KMS-11 (cell line): ENCODE data around the gene MFSD12.
"Not testable (repeated sequence)": the region's sequence is repeated elsewhere in the genome, so short reads cannot be mapped to it uniquely, and the experiment has no call there.

ENCODE experiments used
- H2AFZ ChIP-seq: fragments of 200-600 bp; sonication (generic); 2 replicates; pipeline ENCODE4 v1.6.1; 2016; ENCODE audit warnings: antibody characterized with exemption, mixed run types, low read depth
- H3K27ac ChIP-seq: fragments of 200-600 bp; sonication (generic); 2 replicates; pipeline ENCODE4 v1.6.1; 2016; ENCODE audit warnings: mild to moderate bottlenecking, mixed run types
- H3K27me3 ChIP-seq: fragments of 200-600 bp; sonication (generic); 2 replicates; pipeline ENCODE4 v1.6.1; 2017; ENCODE audit warnings: mild to moderate bottlenecking, low read depth, mixed run types, moderate library complexity; ENCODE audit not compliant: insufficient read depth
- H3K36me3 ChIP-seq: fragments of 200-600 bp; sonication (generic); 2 replicates; pipeline ENCODE4 v1.6.1; 2017; ENCODE audit warnings: mild to moderate bottlenecking, mixed run types; ENCODE audit not compliant: insufficient read depth
- H3K4me1 ChIP-seq: fragments of 200-600 bp; sonication (generic); 2 replicates; pipeline ENCODE4 v1.6.1; 2016; ENCODE audit warnings: mild to moderate bottlenecking, low read depth, mixed run types; ENCODE audit not compliant: poor library complexity, severe bottlenecking
- H3K4me2 ChIP-seq: fragments of 200-600 bp; sonication (generic); 2 replicates; pipeline ENCODE4 v1.7.0; 2016; ENCODE audit warnings: mild to moderate bottlenecking, mixed run types
- H3K4me3 ChIP-seq: fragments of 200-600 bp; sonication (generic); IDR thresholded peaks from 2 replicates; pipeline ENCODE4 v1.6.1; 2017; ENCODE audit warnings: low read depth, low read length, mixed read lengths; ENCODE audit not compliant: insufficient read depth
- H3K79me2 ChIP-seq: fragments of 200-600 bp; sonication (generic); 2 replicates; pipeline ENCODE4 v1.6.1; 2016; ENCODE audit warnings: low read depth, mixed run types; ENCODE audit not compliant: insufficient read depth
- H3K9ac ChIP-seq: fragments of 200-600 bp; sonication (generic); 2 replicates; pipeline ENCODE4 v1.6.1; 2016; ENCODE audit warnings: mild to moderate bottlenecking, mixed run types
- H4K20me1 ChIP-seq: fragments of 200-600 bp; sonication (generic); 2 replicates; pipeline ENCODE4 v1.6.1; 2016; ENCODE audit warnings: mild to moderate bottlenecking, mixed run types; ENCODE audit not compliant: insufficient read depth
- TF ChIP-seq, protein P1 (sequence below): fragments of 200-600 bp; sonication (generic); conservative IDR thresholded peaks from 2 replicates; pipeline ENCODE4 v1.6.1; 2017; ENCODE audit warnings: low read depth, mild to moderate bottlenecking, antibody characterized with exemption, low read length, moderate library complexity, mixed read lengths

MFSD12 gene

GRCh38 chr19:3572855-3573161 is 15.4 kb upstream of the MFSD12 start, which contains the start of gene HMG20B:
TSS of gene HMG20B (plus strand) at chr19:3572944. CDS start at chr19:3573310, 366 bp downstream.
- peak within 1 kb of the TSS; percentile 64 for H2AFZ ChIP-seq
- peak within 1 kb of the TSS; percentile 67 for H3K27ac ChIP-seq
- TF ChIP-seq, protein P1, sequence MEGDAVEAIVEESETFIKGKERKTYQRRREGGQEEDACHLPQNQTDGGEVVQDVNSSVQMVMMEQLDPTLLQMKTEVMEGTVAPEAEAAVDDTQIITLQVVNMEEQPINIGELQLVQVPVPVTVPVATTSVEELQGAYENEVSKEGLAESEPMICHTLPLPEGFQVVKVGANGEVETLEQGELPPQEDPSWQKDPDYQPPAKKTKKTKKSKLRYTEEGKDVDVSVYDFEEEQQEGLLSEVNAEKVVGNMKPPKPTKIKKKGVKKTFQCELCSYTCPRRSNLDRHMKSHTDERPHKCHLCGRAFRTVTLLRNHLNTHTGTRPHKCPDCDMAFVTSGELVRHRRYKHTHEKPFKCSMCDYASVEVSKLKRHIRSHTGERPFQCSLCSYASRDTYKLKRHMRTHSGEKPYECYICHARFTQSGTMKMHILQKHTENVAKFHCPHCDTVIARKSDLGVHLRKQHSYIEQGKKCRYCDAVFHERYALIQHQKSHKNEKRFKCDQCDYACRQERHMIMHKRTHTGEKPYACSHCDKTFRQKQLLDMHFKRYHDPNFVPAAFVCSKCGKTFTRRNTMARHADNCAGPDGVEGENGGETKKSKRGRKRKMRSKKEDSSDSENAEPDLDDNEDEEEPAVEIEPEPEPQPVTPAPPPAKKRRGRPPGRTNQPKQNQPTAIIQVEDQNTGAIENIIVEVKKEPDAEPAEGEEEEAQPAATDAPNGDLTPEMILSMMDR = no peak

DNA sequence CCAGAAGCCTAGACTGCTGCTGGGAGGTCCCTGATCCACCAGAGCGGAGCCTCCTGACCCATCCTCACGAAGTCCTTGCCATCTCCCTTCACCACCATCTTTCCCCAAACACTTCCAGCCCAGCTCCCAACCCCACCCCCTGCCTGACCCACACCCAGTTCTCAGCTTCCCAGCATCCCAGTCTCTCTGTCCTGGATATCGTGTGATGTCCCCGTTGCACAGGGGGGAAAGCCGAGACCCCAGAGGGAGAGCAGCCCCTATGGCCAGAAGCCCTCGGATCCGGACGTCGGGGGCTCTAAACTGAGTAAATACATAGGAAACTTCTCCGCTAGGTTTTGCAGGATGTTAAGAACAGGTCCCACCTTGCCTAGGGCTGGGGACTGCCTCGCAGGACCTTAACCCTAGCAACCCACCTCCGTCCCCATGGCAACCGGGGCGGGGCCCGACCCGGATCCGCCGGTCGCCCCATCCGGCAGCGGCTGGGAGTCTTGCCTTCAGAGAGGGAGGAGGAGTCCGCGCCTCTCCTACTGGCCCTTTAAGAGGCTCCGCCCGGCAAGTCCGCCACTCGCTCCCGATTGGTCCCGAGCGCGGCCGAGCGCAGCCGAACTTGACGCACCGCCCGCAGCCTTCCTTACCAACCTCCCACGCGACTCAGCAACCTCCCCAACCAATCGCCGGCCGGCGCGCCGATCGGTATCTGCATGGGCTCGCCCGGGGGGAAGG is 14.9 kb upstream of the MFSD12 start:
- Histone ChIP-seq H4K20me1 (no peaks in the 10 kb centered on the region), H3K27ac (no peak overlapping the region), H3K27me3 (no peaks in the 10 kb centered on the region), H3K36me3 (no peaks in the 10 kb centered on the region), H3K9ac (no peak overlapping the region), H2AFZ (peak overlapping the region; percentile 64), H3K4me1 (peaks cover 3% of the 10 kb centered on the region), H3K4me3 (no peak overlapping the region), H3K79me2 (peaks cover 5% of the 10 kb centered on the region; the same call in 1 of the 2 replicates), H3K4me2 (peak overlapping the region; percentile 61)
- TF ChIP-seq, protein P1 = no peak

More at GRCh38 chr19:3572855-3573161, 15.4 kb upstream of the MFSD12 start, which contains the start of gene HMG20B:
- H3K27me3 ChIP-seq = no peaks in the 10 kb centered on the region
- peaks cover 3% of the 10 kb centered on the region for H3K4me1 ChIP-seq
- H3K4me2 ChIP-seq = peak within 1 kb of the TSS; percentile 80
- peak within 1 kb of the TSS; percentile 88 for H3K9ac ChIP-seq
- no peak within 1 kb of the TSS for H3K4me3 ChIP-seq
- no peaks in the 10 kb centered on the region for H4K20me1 ChIP-seq
- H3K36me3 ChIP-seq = no peaks in the 10 kb centered on the region
- peaks cover 5% of the 10 kb centered on the region; the same call in 1 of the 2 replicates for H3K79me2 ChIP-seq

DNA sequence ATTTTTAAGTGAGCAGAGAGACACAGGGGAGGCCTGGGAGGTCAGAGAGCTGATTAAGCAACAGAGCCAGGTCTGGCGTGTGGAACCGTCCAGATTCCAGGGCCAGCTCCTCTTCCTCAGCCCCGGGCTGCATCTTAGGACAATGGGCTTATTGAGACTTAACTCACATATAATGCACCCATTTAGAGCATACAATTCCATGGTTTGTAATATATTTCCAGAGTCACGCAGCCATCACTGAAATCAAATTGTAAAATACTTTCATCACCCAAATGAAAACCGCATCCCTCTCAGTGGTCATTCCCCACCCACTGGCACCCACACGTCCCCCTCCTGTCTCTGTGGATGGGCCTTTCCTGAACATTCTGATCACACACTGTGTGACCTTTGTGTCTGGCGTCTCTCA is 13.2 kb upstream of the MFSD12 start:
- Histone ChIP-seq H3K79me2 (peaks cover 5% of the 10 kb centered on the region; the same call in 1 of the 2 replicates), H3K9ac (no peak overlapping the region), H4K20me1 (no peaks in the 10 kb centered on the region), H2AFZ (no peak overlapping the region), H3K27ac (no peak overlapping the region), H3K4me2 (no peak overlapping the region), H3K4me3 (no peak overlapping the region), H3K27me3 (no peaks in the 10 kb centered on the region), H3K4me1 (peaks cover 3% of the 10 kb centered on the region), H3K36me3 (no peaks in the 10 kb centered on the region)
- TF ChIP-seq, protein P1 = no peak

- not testable (repeated sequence) for H3K9ac ChIP-seq, H3K27ac ChIP-seq, H3K27me3 ChIP-seq, H3K4me2 ChIP-seq, H3K36me3 ChIP-seq, H2AFZ ChIP-seq, H4K20me1 ChIP-seq, H3K79me2 ChIP-seq, H3K4me1 ChIP-seq, H3K4me3 ChIP-seq
These were observed 12.7 kb upstream of the MFSD12 start for GRCh38 chr19:3570042-3570441.

GRCh38 chr19:3565139-3565538 is 7.8 kb upstream of the MFSD12 start:
- H2AFZ ChIP-seq = no peak overlapping the region
- no peak overlapping the region for H3K4me2 ChIP-seq
- H4K20me1 ChIP-seq = no peaks in the 10 kb centered on the region
- H3K27ac ChIP-seq = no peak overlapping the region
- no peaks in the 10 kb centered on the region for H3K36me3 ChIP-seq
- no peak overlapping the region for H3K4me3 ChIP-seq
- no peak overlapping the region for H3K9ac ChIP-seq
- H3K27me3 ChIP-seq = no peaks in the 10 kb centered on the region
- H3K4me1 ChIP-seq = no peaks in the 10 kb centered on the region
- no peaks in the 10 kb centered on the region for H3K79me2 ChIP-seq
- TF ChIP-seq, protein P1 = no peak
